Epithelial cell of esophagus (primary cell): Measurements from ENCODE around the gene EIF5A.
"Not testable (repeated sequence)": the region's sequence is repeated elsewhere in the genome, so short reads cannot be mapped to it uniquely, and the experiment has no call there.

Experiments used
- DNase-seq: peaks from one replicate; pipeline ENCODE4 v3.0.0; 2010; ENCODE audit warnings: low read depth
- H3K4me3 ChIP-seq: 2 replicates; pipeline ENCODE4 v1.5.1; 2011; ENCODE audit warnings: mild to moderate bottlenecking, low read length, control low read depth
- CTCF ChIP-seq: IDR thresholded peaks from 2 replicates; pipeline ENCODE4 v1.5.1; 2011; ENCODE audit warnings: low read depth, mild to moderate bottlenecking, low read length, control low read depth, inconsistent platforms; ENCODE audit not compliant: insufficient read depth; ENCODE audit errors: missing control alignments

Gene EIF5A

GRCh38 chr17:7336240-7337175, 29.1 kb downstream of the EIF5A start, which contains the start of gene ACAP1:
Gene ACAP1 (plus strand): TSS chr17:7336529. CDS start chr17:7336735, 206 bp downstream.
- H3K4me3 ChIP-seq = no peak within 1 kb of the TSS
- TF ChIP-seq CTCF = no peak

GRCh38 chr17:7337600-7337999, 30.2 kb downstream of the EIF5A start:
- H3K4me3 ChIP-seq, DNase-seq: not testable (repeated sequence)

More at GRCh38 chr17:7336240-7337175, 29.1 kb downstream of the EIF5A start, which contains the start of gene ACAP1:
- no peak for DNase-seq

GRCh38 chr17:7340179-7340578, 32.8 kb downstream of the EIF5A start:
- peak; percentile 33 for DNase-seq
- no peak overlapping the region for H3K4me3 ChIP-seq
- no peak for TF ChIP-seq CTCF

GRCh38 chr17:7341842-7342241, 34.4 kb downstream of the EIF5A start:
- no peak for TF ChIP-seq CTCF
- DNase-seq = no peak
- no peak overlapping the region for H3K4me3 ChIP-seq

GRCh38 chr17:7343250-7343649, 35.8 kb downstream of the EIF5A start:
- DNase-seq = no peak
- no peak for TF ChIP-seq CTCF
- no peak overlapping the region for H3K4me3 ChIP-seq

- H3K4me3 ChIP-seq = no peak overlapping the region
Observed at GRCh38 chr17:7346761-7347614, 39.6 kb downstream of the EIF5A start.

More at GRCh38 chr17:7346761-7347614, 39.6 kb downstream of the EIF5A start:
- DNase-seq = no peak
- TF ChIP-seq CTCF = no peak
